Common myeloid progenitor, CD34-positive (primary cell): ENCODE results near the gene OASL.
A peak's percentile ranks its signal among the peaks of the same experiment; 100 is the strongest.

Experiments used
- CTCF ChIA-PET: fragments of 350-600 bp; sonication (Branson Sonifier 250); formaldehyde crosslinking; loops from one replicate; lab custom pipeline; 2021; ENCODE audit warnings: antibody characterized with exemption; lab: Charles Lee
- POLR2A ChIA-PET: fragments of 350-600 bp; sonication (Branson Sonifier 250); formaldehyde crosslinking; loops from one replicate; lab custom pipeline; 2021; ENCODE audit warnings: antibody characterized with exemption; lab: Charles Lee
- DNase-seq, 3 donors: peaks; one replicate each; pipeline versions ENCODE4 v3.0.0 to v3.0.0-alpha.2; 2013
- H3K27ac ChIP-seq, 2 experiments: 1 replicate in 1 of 2; 2 replicates in 1 of 2; pipeline ENCODE4 v1.7.0; 2013; ENCODE audit warnings: inconsistent platforms in 2 of 2, low read length in 2 of 2, mild to moderate bottlenecking in 2 of 2, low read depth in 1 of 2, moderate library complexity in 1 of 2; ENCODE audit not compliant: severe bottlenecking in 2 of 2, insufficient read depth in 1 of 2, poor library complexity in 1 of 2
- H3K27me3 ChIP-seq, 5 experiments: replicated peaks in 2 of 5; 1 replicate in 3 of 5; 2 replicates in 2 of 5; pipeline versions ENCODE4 v1.6.1 to v1.7.0; 2013; ENCODE audit warnings: low read length in 4 of 5, mild to moderate bottlenecking in 2 of 5, moderate library complexity in 2 of 5, inconsistent platforms in 1 of 5; ENCODE audit not compliant: insufficient read depth in 5 of 5, control insufficient read depth in 4 of 5
- H3K36me3 ChIP-seq, 4 experiments: 1 replicate in 2 of 4; 2 replicates in 2 of 4; pipeline versions ENCODE4 v1.6.1 to v1.7.0; 2013; ENCODE audit warnings: low read length in 3 of 4, control low read depth in 1 of 4, mild to moderate bottlenecking in 1 of 4; ENCODE audit not compliant: control insufficient read depth in 4 of 4, insufficient read depth in 4 of 4
- H3K4me1 ChIP-seq, 4 experiments: 1 replicate in 3 of 4; 2 replicates in 1 of 4; pipeline versions ENCODE4 v1.6.1 to v1.7.1; 2013; ENCODE audit warnings: low read length in 3 of 4, mild to moderate bottlenecking in 3 of 4, control low read depth in 1 of 4, inconsistent platforms in 1 of 4, moderate library complexity in 1 of 4; ENCODE audit not compliant: control insufficient read depth in 4 of 4, insufficient read depth in 4 of 4; ENCODE audit errors: control extremely low read depth in 1 of 4
- H3K4me3 ChIP-seq, 7 experiments: 1 replicate in 4 of 7; 2 replicates in 3 of 7; pipeline versions ENCODE4 v1.5.1 to v1.7.0; 2013; ENCODE audit warnings: mild to moderate bottlenecking in 7 of 7, low read length in 6 of 7, moderate library complexity in 6 of 7, inconsistent platforms in 2 of 7, low read depth in 2 of 7, control low read depth in 1 of 7; ENCODE audit not compliant: insufficient read depth in 4 of 7, control insufficient read depth in 1 of 7; ENCODE audit errors: extremely low read depth in 1 of 7
- H3K9me3 ChIP-seq, 5 experiments: 1 replicate in 4 of 5; 2 replicates in 1 of 5; pipeline versions ENCODE4 v1.6.1 to v1.7.1; 2013; ENCODE audit warnings: low read length in 4 of 5, mild to moderate bottlenecking in 2 of 5, inconsistent platforms in 1 of 5, low read depth in 1 of 5, moderate library complexity in 1 of 5; ENCODE audit not compliant: control insufficient read depth in 4 of 5, insufficient read depth in 2 of 5; ENCODE audit errors: control extremely low read depth in 1 of 5
- WGBS: methylation state at CpG from one replicate; pipeline ENCODE4 v1.1.5; 2013; ENCODE audit not compliant: insufficient coverage; 5-methylcytosine and 5-hydroxymethylcytosine counted together

Gene OASL

GRCh38 chr12:121004253-121004815 is 34.7 kb downstream of the OASL start:
- H3K4me1 ChIP-seq: peaks cover 0 to 5% (median 0%) of the 10 kb centered on the region in 4 experiments
- no peak for DNase-seq
- ChIA-PET POLR2A (no interaction called here), CTCF (interaction anchor here (0.6 to 6.5 kb wide), 6 partner anchors 13 to 357 kb away, joined by 3 to 34 read pairs (median 4); no protein-coding TSS in a partner anchor)
- peaks cover 0 to 2% (median 0%) of the 10 kb centered on the region in 5 experiments for H3K27me3 ChIP-seq
- no peak overlapping the region for H3K27ac ChIP-seq
- no peak overlapping the region for H3K4me3 ChIP-seq
- H3K36me3 ChIP-seq: peaks cover 11 to 66% (median 47%) of the 10 kb centered on the region in 4 experiments
- H3K9me3 ChIP-seq: no peaks in the 10 kb centered on the region
- WGBS: 92% methylated on average over 13 of the region's 16 CpGs

- Histone ChIP-seq H3K4me1 (peaks cover 0 to 5% (median 0%) of the 10 kb centered on the region in 4 experiments), H3K4me3 (no peak overlapping the region), H3K27ac (no peak overlapping the region), H3K36me3 (peaks cover 11 to 59% (median 41%) of the 10 kb centered on the region in 4 experiments), H3K9me3 (no peaks in the 10 kb centered on the region), H3K27me3 (peaks cover 0 to 4% (median 0%) of the 10 kb centered on the region in 5 experiments)
- ChIA-PET CTCF (interaction anchor here (0.9 to 6.5 kb wide), 6 partner anchors 13 to 420 kb away, joined by 3 to 34 read pairs (median 4); no protein-coding TSS in a partner anchor), POLR2A (no interaction called here)
- WGBS: 93% methylated on average over 3 of the region's 4 CpGs
- peak; percentile 16 to 36 (median 34) for DNase-seq
Measured at GRCh38 chr12:121003650-121004049, 35.4 kb downstream of the OASL start.

- H3K4me3 ChIP-seq: no peak overlapping the region
- H3K27me3 ChIP-seq: peaks cover 0 to 4% (median 0%) of the 10 kb centered on the region in 5 experiments
- 93% methylated on average over 8 of the region's 16 CpGs for WGBS
- POLR2A ChIA-PET: interaction anchor here (0.6 kb wide), 1 partner anchor 11 kb away, joined by 3 read pairs; no protein-coding TSS in a partner anchor
- no peak overlapping the region for H3K27ac ChIP-seq
- CTCF ChIA-PET: interaction anchor here (0.9 to 6.5 kb wide), 4 partner anchors 11 to 418 kb away, joined by 3 to 34 read pairs (median 8); no protein-coding TSS in a partner anchor
- no peak for DNase-seq
- H3K4me1 ChIP-seq: peaks cover 0 to 5% (median 0%) of the 10 kb centered on the region in 4 experiments
- no peaks in the 10 kb centered on the region for H3K9me3 ChIP-seq
- peaks cover 6 to 47% (median 30%) of the 10 kb centered on the region in 4 experiments for H3K36me3 ChIP-seq
Measured at GRCh38 chr12:121001841-121002483, 37.1 kb downstream of the OASL start.

- H3K9me3 ChIP-seq: no peaks in the 10 kb centered on the region
- ChIA-PET CTCF (interaction anchor here (2.9 kb wide), 1 partner anchor 417 kb away, joined by 12 read pairs; no protein-coding TSS in a partner anchor), POLR2A (no interaction called here)
- peaks cover 0 to 5% (median 0%) of the 10 kb centered on the region in 4 experiments for H3K4me1 ChIP-seq
- no peak for DNase-seq
- 86% methylated on average over 5 of the region's 11 CpGs for WGBS
- H3K36me3 ChIP-seq: peaks cover 4 to 44% (median 27%) of the 10 kb centered on the region in 4 experiments
- H3K4me3 ChIP-seq: no peak overlapping the region
- H3K27ac ChIP-seq: no peak overlapping the region
- peaks cover 0 to 4% (median 0%) of the 10 kb centered on the region in 5 experiments for H3K27me3 ChIP-seq
Measured at GRCh38 chr12:121001060-121001459, 38.0 kb downstream of the OASL start.

GRCh38 chr12:121000530-121000929 is 38.5 kb downstream of the OASL start:
- no peak overlapping the region for H3K27ac ChIP-seq
- whole genome bisulfite sequencing: 93% methylated on average over 10 of the region's 11 CpGs
- peaks cover 0 to 4% (median 0%) of the 10 kb centered on the region in 5 experiments for H3K27me3 ChIP-seq
- peaks cover 0 to 5% (median 0%) of the 10 kb centered on the region in 4 experiments for H3K4me1 ChIP-seq
- H3K4me3 ChIP-seq: no peak overlapping the region
- DNase-seq: no peak
- ChIA-PET POLR2A (no interaction called here), CTCF (interaction anchor here (2.9 kb wide), 1 partner anchor 417 kb away, joined by 12 read pairs; no protein-coding TSS in a partner anchor)
- no peaks in the 10 kb centered on the region for H3K9me3 ChIP-seq
- peaks cover 4 to 38% (median 27%) of the 10 kb centered on the region in 4 experiments for H3K36me3 ChIP-seq

- POLR2A ChIA-PET: no interaction called here
- no peak for DNase-seq
- H3K4me1 ChIP-seq: peaks cover 0 to 5% (median 0%) of the 10 kb centered on the region in 4 experiments
- no peak overlapping the region for H3K4me3 ChIP-seq
- H3K9me3 ChIP-seq: no peaks in the 10 kb centered on the region
- CTCF ChIA-PET: no interaction called here
- 60% methylated on average over 18 of the region's 23 CpGs for WGBS
- H3K36me3 ChIP-seq: peaks cover 2 to 32% (median 21%) of the 10 kb centered on the region in 4 experiments
- H3K27ac ChIP-seq: no peak overlapping the region
- H3K27me3 ChIP-seq: peaks cover 0 to 4% (median 0%) of the 10 kb centered on the region in 5 experiments
Measured at GRCh38 chr12:120999191-121000120, 39.6 kb downstream of the OASL start.
